ENCODE results near the gene KCNJ14.
A peak's percentile ranks its signal among the peaks of the same experiment; 100 is the strongest.

The KCNJ14 gene

GRCh38 chr19:48445606-48446481 lies 9.5 kb upstream of the KCNJ14 start, which contains the start of gene GRWD1:
Gene GRWD1 (plus strand): TSS chr19:48445983. CDS start chr19:48446006, 23 bp downstream.
- peaks cover 23 to 30% of the 10 kb centered on the region in 2 donors for H3K36me3 ChIP-seq (ENCODE audit: control insufficient read depth in 1 of 2, insufficient read depth in 2 of 2, low read length in 2 of 2)
- peak within 1 kb of the TSS; percentile 88 to 95 for H3K4me3 ChIP-seq (ENCODE audit: low read depth in 1 of 2, low read length in 2 of 2)
- no peaks in the 10 kb centered on the region for H3K9me3 ChIP-seq (ENCODE audit: control insufficient read depth in 1 of 2, low read length in 2 of 2)
- peak within 1 kb of the TSS; percentile 94 for H3K27ac ChIP-seq (ENCODE audit: low read length)
- H3K4me1 ChIP-seq (ENCODE audit: control insufficient read depth in 1 of 2, insufficient read depth in 2 of 2, low read length in 2 of 2): peaks cover 13 to 24% of the 10 kb centered on the region in 2 donors
- H3K27me3 ChIP-seq (ENCODE audit: low read depth, low read length): peaks cover 17% of the 10 kb centered on the region

- Histone ChIP-seq H3K27me3 (ENCODE audit: low read depth, low read length) (peaks cover 14% of the 10 kb centered on the region), H3K9me3 (ENCODE audit: control insufficient read depth in 1 of 2, low read length in 2 of 2) (no peaks in the 10 kb centered on the region), H3K4me1 (ENCODE audit: control insufficient read depth in 1 of 2, insufficient read depth in 2 of 2, low read length in 2 of 2) (peaks cover 13 to 24% of the 10 kb centered on the region in 2 donors), H3K36me3 (ENCODE audit: control insufficient read depth in 1 of 2, insufficient read depth in 2 of 2, low read length in 2 of 2) (peaks cover 30 to 37% of the 10 kb centered on the region in 2 donors), H3K4me3 (ENCODE audit: low read depth in 1 of 2, low read length in 2 of 2) (peak overlapping the region; percentile 88 to 95), H3K27ac (ENCODE audit: low read length) (peak overlapping the region; percentile 94)
Measured at GRCh38 chr19:48446579-48446978, 8.8 kb upstream of the KCNJ14 start.

GRCh38 chr19:48448563-48448962 lies 6.8 kb upstream of the KCNJ14 start:
- peaks cover 13 to 21% of the 10 kb centered on the region in 2 donors for H3K4me1 ChIP-seq (ENCODE audit: control insufficient read depth in 1 of 2, insufficient read depth in 2 of 2, low read length in 2 of 2)
- peaks cover 7% of the 10 kb centered on the region for H3K27me3 ChIP-seq (ENCODE audit: low read depth, low read length)
- no peak overlapping the region for H3K27ac ChIP-seq (ENCODE audit: low read length)
- no peaks in the 10 kb centered on the region for H3K9me3 ChIP-seq (ENCODE audit: control insufficient read depth in 1 of 2, low read length in 2 of 2)
- peaks cover 32 to 53% of the 10 kb centered on the region in 2 donors for H3K36me3 ChIP-seq (ENCODE audit: control insufficient read depth in 1 of 2, insufficient read depth in 2 of 2, low read length in 2 of 2)
- no peak overlapping the region for H3K4me3 ChIP-seq (ENCODE audit: low read depth in 1 of 2, low read length in 2 of 2)

- Histone ChIP-seq H3K36me3 (ENCODE audit: control insufficient read depth in 1 of 2, insufficient read depth in 2 of 2, low read length in 2 of 2) (peaks cover 32 to 67% of the 10 kb centered on the region in 2 donors), H3K9me3 (ENCODE audit: control insufficient read depth in 1 of 2, low read length in 2 of 2) (no peaks in the 10 kb centered on the region), H3K27me3 (ENCODE audit: low read depth, low read length) (no peaks in the 10 kb centered on the region), H3K4me3 (ENCODE audit: low read depth in 1 of 2, low read length in 2 of 2) (no peak overlapping the region), H3K4me1 (ENCODE audit: control insufficient read depth in 1 of 2, insufficient read depth in 2 of 2, low read length in 2 of 2) (peaks cover 4 to 7% of the 10 kb centered on the region in 2 donors), H3K27ac (ENCODE audit: low read length) (no peak overlapping the region)
Measured at GRCh38 chr19:48450441-48450840, 4.9 kb upstream of the KCNJ14 start.

- Histone ChIP-seq H3K9me3 (ENCODE audit: control insufficient read depth in 1 of 2, low read length in 2 of 2) (no peaks in the 10 kb centered on the region), H3K4me3 (ENCODE audit: low read depth in 1 of 2, low read length in 2 of 2) (no peak overlapping the region), H3K4me1 (ENCODE audit: control insufficient read depth in 1 of 2, insufficient read depth in 2 of 2, low read length in 2 of 2) (peaks cover 3 to 7% of the 10 kb centered on the region in 2 donors), H3K27ac (ENCODE audit: low read length) (no peak overlapping the region), H3K36me3 (ENCODE audit: control insufficient read depth in 1 of 2, insufficient read depth in 2 of 2, low read length in 2 of 2) (peaks cover 32 to 71% of the 10 kb centered on the region in 2 donors), H3K27me3 (ENCODE audit: low read depth, low read length) (no peaks in the 10 kb centered on the region)
Measured at GRCh38 chr19:48450863-48451262, 4.5 kb upstream of the KCNJ14 start.

GRCh38 chr19:48451624-48452023 lies 3.8 kb upstream of the KCNJ14 start:
- no peaks in the 10 kb centered on the region for H3K9me3 ChIP-seq (ENCODE audit: control insufficient read depth in 1 of 2, low read length in 2 of 2)
- H3K36me3 ChIP-seq (ENCODE audit: control insufficient read depth in 1 of 2, insufficient read depth in 2 of 2, low read length in 2 of 2): peaks cover 32 to 78% of the 10 kb centered on the region in 2 donors
- no peak overlapping the region for H3K4me3 ChIP-seq (ENCODE audit: low read depth in 1 of 2, low read length in 2 of 2)
- no peak overlapping the region for H3K27ac ChIP-seq (ENCODE audit: low read length)
- H3K27me3 ChIP-seq (ENCODE audit: low read depth, low read length): no peaks in the 10 kb centered on the region
- peaks cover 0 to 2% of the 10 kb centered on the region in 2 donors for H3K4me1 ChIP-seq (ENCODE audit: control insufficient read depth in 1 of 2, insufficient read depth in 2 of 2, low read length in 2 of 2)

- no peaks in the 10 kb centered on the region for H3K4me1 ChIP-seq (ENCODE audit: control insufficient read depth in 1 of 2, insufficient read depth in 2 of 2, low read length in 2 of 2)
Measured at GRCh38 chr19:48452289-48453190, 2.8 kb upstream of the KCNJ14 start.

GRCh38 chr19:48454150-48454730 lies 1.1 kb upstream of the KCNJ14 start:
- no peaks in the 10 kb centered on the region for H3K9me3 ChIP-seq (ENCODE audit: control insufficient read depth in 1 of 2, low read length in 2 of 2)
- H3K27me3 ChIP-seq (ENCODE audit: low read depth, low read length): no peaks in the 10 kb centered on the region
- H3K4me3 ChIP-seq (ENCODE audit: low read depth in 1 of 2, low read length in 2 of 2): no peak overlapping the region
- H3K36me3 ChIP-seq (ENCODE audit: control insufficient read depth in 1 of 2, insufficient read depth in 2 of 2, low read length in 2 of 2): peaks cover 18 to 60% of the 10 kb centered on the region in 2 donors
- no peak overlapping the region for H3K27ac ChIP-seq (ENCODE audit: low read length)
- H3K4me1 ChIP-seq (ENCODE audit: control insufficient read depth in 1 of 2, insufficient read depth in 2 of 2, low read length in 2 of 2): no peaks in the 10 kb centered on the region

More at GRCh38 chr19:48452289-48453190, 2.8 kb upstream of the KCNJ14 start:
- no peaks in the 10 kb centered on the region for H3K27me3 ChIP-seq (ENCODE audit: low read depth, low read length)
- no peak overlapping the region for H3K27ac ChIP-seq (ENCODE audit: low read length)
- H3K4me3 ChIP-seq (ENCODE audit: low read depth in 1 of 2, low read length in 2 of 2): no peak overlapping the region
- no peaks in the 10 kb centered on the region for H3K9me3 ChIP-seq (ENCODE audit: control insufficient read depth in 1 of 2, low read length in 2 of 2)
- H3K36me3 ChIP-seq (ENCODE audit: control insufficient read depth in 1 of 2, insufficient read depth in 2 of 2, low read length in 2 of 2): peaks cover 31 to 74% of the 10 kb centered on the region in 2 donors

GRCh38 chr19:48455908-48456562 lies 661 bp downstream of the KCNJ14 start:
- Histone ChIP-seq H3K27me3 (ENCODE audit: low read depth, low read length) (no peaks in the 10 kb centered on the region), H3K4me3 (ENCODE audit: low read depth in 1 of 2, low read length in 2 of 2) (no peak overlapping the region), H3K36me3 (ENCODE audit: control insufficient read depth in 1 of 2, insufficient read depth in 2 of 2, low read length in 2 of 2) (peaks cover 8 to 46% of the 10 kb centered on the region in 2 donors), H3K9me3 (ENCODE audit: control insufficient read depth in 1 of 2, low read length in 2 of 2) (no peaks in the 10 kb centered on the region), H3K4me1 (ENCODE audit: control insufficient read depth in 1 of 2, insufficient read depth in 2 of 2, low read length in 2 of 2) (no peaks in the 10 kb centered on the region), H3K27ac (ENCODE audit: low read length) (no peak overlapping the region)

- peaks cover 0 to 38% of the 10 kb centered on the region in 2 donors for H3K36me3 ChIP-seq (ENCODE audit: control insufficient read depth in 1 of 2, insufficient read depth in 2 of 2, low read length in 2 of 2)
Measured at GRCh38 chr19:48456864-48457263, 1.5 kb downstream of the KCNJ14 start.

More at GRCh38 chr19:48456864-48457263, 1.5 kb downstream of the KCNJ14 start:
- no peaks in the 10 kb centered on the region for H3K27me3 ChIP-seq (ENCODE audit: low read depth, low read length)
- H3K27ac ChIP-seq (ENCODE audit: low read length): no peak overlapping the region
- no peaks in the 10 kb centered on the region for H3K9me3 ChIP-seq (ENCODE audit: control insufficient read depth in 1 of 2, low read length in 2 of 2)
- H3K4me3 ChIP-seq (ENCODE audit: low read depth in 1 of 2, low read length in 2 of 2): no peak overlapping the region
- no peaks in the 10 kb centered on the region for H3K4me1 ChIP-seq (ENCODE audit: control insufficient read depth in 1 of 2, insufficient read depth in 2 of 2, low read length in 2 of 2)
